GM23248 (cell line): ENCODE measurements around the gene UBQLN1. TPM values are rescaled to one million over a fixed set of nuclear protein-coding genes. Genes with fewer than 3 reads are reported as not detected.

Experiments
- DNase-seq: peaks from one replicate; pipeline ENCODE4 v3.0.0-alpha.2; 2015
- H2AFZ ChIP-seq: fragments of 200-600 bp; sonication (generic); 2 replicates; pipeline ENCODE4 v1.6.1; 2016; ENCODE audit warnings: antibody characterized with exemption
- H3F3A ChIP-seq: fragments of 200-600 bp; sonication (generic); 2 replicates; pipeline ENCODE4 v1.6.1; 2016; ENCODE audit warnings: mild to moderate bottlenecking, antibody characterized with exemption, mixed run types; ENCODE audit not compliant: insufficient read depth
- H3K27ac ChIP-seq: fragments of 200-600 bp; sonication (generic); 2 replicates; pipeline ENCODE4 v1.5.1; 2016; ENCODE audit warnings: mild to moderate bottlenecking
- H3K27me3 ChIP-seq: fragments of 200-600 bp; sonication (generic); replicated peaks from 2 replicates; pipeline ENCODE4 v1.6.1; 2016; ENCODE audit warnings: mild to moderate bottlenecking; ENCODE audit not compliant: insufficient read depth
- H3K36me3 ChIP-seq: fragments of 200-600 bp; sonication (generic); 2 replicates; pipeline ENCODE4 v1.6.1; 2016; ENCODE audit warnings: low read depth, mild to moderate bottlenecking
- H3K4me1 ChIP-seq: fragments of 200-600 bp; sonication (generic); 2 replicates; pipeline ENCODE4 v1.6.1; 2016; ENCODE audit warnings: mild to moderate bottlenecking; ENCODE audit not compliant: insufficient read depth
- H3K4me2 ChIP-seq: fragments of 200-600 bp; sonication (generic); one replicate; pipeline ENCODE4 v1.6.1; 2016; ENCODE audit warnings: mild to moderate bottlenecking; ENCODE audit not compliant: unreplicated experiment
- H3K4me3 ChIP-seq: fragments of 200-600 bp; sonication (generic); 2 replicates; pipeline ENCODE4 v1.5.1; 2016; ENCODE audit warnings: mild to moderate bottlenecking
- H3K79me2 ChIP-seq: fragments of 200-600 bp; sonication (generic); 2 replicates; pipeline ENCODE4 v1.6.1; 2016; ENCODE audit warnings: mild to moderate bottlenecking; ENCODE audit not compliant: insufficient read depth
- H3K9ac ChIP-seq: fragments of 200-600 bp; sonication (generic); 2 replicates; pipeline ENCODE4 v1.6.1; 2016; ENCODE audit warnings: mild to moderate bottlenecking
- H3K9me2 ChIP-seq: fragments of 200-600 bp; sonication (generic); 2 replicates; pipeline ENCODE4 v1.6.1; 2016; ENCODE audit warnings: mixed run types, mild to moderate bottlenecking, moderate library complexity; ENCODE audit not compliant: insufficient read depth
- H3K9me3 ChIP-seq: fragments of 200-600 bp; sonication (generic); one replicate; pipeline ENCODE4 v1.6.1; 2017; ENCODE audit warnings: low read depth
- H4K20me1 ChIP-seq: fragments of 200-600 bp; sonication (generic); 2 replicates; pipeline ENCODE4 v1.6.0; 2016; ENCODE audit not compliant: insufficient read depth
- EZH2 ChIP-seq: fragments of 200-600 bp; sonication (generic); IDR thresholded peaks from 2 replicates; pipeline ENCODE4 v1.6.1; 2018; ENCODE audit warnings: antibody characterized with exemption, mild to moderate bottlenecking; ENCODE audit not compliant: insufficient read depth, poor library complexity, severe bottlenecking
- EZH2phosphoT487 ChIP-seq: fragments of 200-600 bp; sonication (generic); IDR thresholded peaks from 2 replicates; pipeline ENCODE4 v1.6.1; 2018; ENCODE audit warnings: antibody characterized with exemption, moderate library complexity, mild to moderate bottlenecking, low read depth; ENCODE audit not compliant: insufficient read depth
- WGBS, 2 experiments: methylation state at CpG; one replicate each; pipeline ENCODE4 v1.1.6; 2015 to 2017; ENCODE audit warnings: low lambda C conversion rate in 2 of 2, low coverage in 1 of 2; ENCODE audit errors: missing lambda C conversion rate in 2 of 2; 5-methylcytosine and 5-hydroxymethylcytosine counted together
- in situ Hi-C: fragments of 300-500 bp; cut with MboI; formaldehyde crosslinking; loops from 2 replicates; pipeline ENCODE4 v1.15.0; 2020
- polyA plus RNA-seq: library from polyadenylated mRNA; unstranded; fragments of >200 nt; fragmentation: Nextera tagmentation; extraction: Ambion mirVana; gene quantifications from 2 replicates; pipeline ENCODE4 v1.2.1, GENCODE V29; 2016
- total RNA-seq: library from RNA; depleted of rRNA; stranded (reverse); fragments of >200 nt; shearing (Covaris generic); gene quantifications from 2 replicates; pipeline ENCODE4 v1.2.3, GENCODE V29; 2014

The UBQLN1 gene
- total and polyA plus RNA-seq, 2 experiments from 2014 or later, result 103 to 107 TPM

DNA sequence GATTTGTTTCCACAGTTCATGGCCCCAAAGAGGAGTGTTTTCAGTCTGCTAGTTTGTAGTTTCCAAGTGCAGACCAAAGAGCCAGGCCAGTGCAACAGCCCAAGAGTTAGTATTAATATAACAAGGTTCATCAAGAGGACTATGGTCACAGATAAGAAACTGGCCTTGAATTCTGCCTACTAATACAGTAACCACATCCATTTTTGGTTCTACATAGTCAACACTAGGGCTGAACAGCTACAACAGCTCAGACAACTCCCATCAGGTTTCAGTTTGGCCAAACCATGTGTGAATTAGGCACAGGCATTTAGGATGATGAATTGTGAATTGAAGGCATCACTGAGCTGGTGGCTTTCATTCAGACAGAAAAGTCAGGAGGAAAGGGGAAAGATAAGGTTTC is 13.8 kb upstream of the UBQLN1 start:
- Histone ChIP-seq H3F3A (no peaks in the 10 kb centered on the region), H3K4me1 (no peaks in the 10 kb centered on the region), H3K27ac (no peak overlapping the region), H3K79me2 (no peaks in the 10 kb centered on the region), H3K27me3 (0 out of 2 replicates have a peak, but pooled peaks cover 2% of the 10 kb centered on the region), H3K36me3 (no peaks in the 10 kb centered on the region), H3K9me2 (no peaks in the 10 kb centered on the region), H3K9me3 (no peaks in the 10 kb centered on the region), H3K9ac (no peak overlapping the region), H3K4me2 (no peak overlapping the region), H2AFZ (no peak overlapping the region), H4K20me1 (no peaks in the 10 kb centered on the region), H3K4me3 (no peak overlapping the region)
- TF ChIP-seq EZH2phosphoT487, result no peak
- no peak for TF ChIP-seq EZH2
- in situ Hi-C loops, result no loop called here
- DNase-seq, result no peak

DNA sequence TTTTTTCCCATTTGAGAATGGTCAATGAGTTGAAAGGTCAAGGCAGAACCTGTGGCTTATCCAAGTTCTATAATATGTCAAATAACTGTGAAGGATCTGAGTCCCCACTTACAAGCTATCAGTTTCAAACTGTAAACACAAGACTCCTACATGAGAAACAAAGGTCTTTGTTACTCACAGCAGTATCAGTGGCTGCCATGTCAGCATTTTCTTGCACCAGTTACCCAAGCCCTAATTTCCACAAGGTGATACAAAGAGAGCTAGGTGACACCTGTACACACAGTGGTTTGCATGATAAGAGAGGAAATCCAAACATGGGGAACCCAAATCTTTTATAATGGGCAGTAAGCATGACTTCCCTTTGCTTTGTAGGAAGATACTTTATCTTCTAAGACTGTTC is 8.0 kb upstream of the UBQLN1 start:
- Histone ChIP-seq H3K36me3 (no peaks in the 10 kb centered on the region), H3F3A (no peaks in the 10 kb centered on the region)
- in situ Hi-C loops, result no loop called here

DNA sequence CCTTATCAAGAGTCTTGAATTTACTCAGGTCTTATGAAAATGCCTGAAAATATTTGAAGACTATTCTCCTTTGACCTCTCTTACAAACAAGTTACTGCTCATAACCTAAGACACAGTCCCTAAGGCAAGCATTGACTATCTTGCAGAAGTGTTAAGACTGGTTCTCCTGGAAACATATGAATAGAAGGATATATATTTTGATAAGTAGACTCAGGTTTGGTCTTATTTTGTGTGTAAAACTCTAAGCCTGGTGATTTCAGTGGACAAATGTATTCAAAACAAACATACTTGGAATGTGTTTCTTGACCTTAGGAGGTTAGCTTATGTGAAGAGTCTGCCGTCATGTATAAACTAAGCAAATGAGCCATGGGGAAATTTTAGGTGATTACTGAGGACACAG is 7.5 kb upstream of the UBQLN1 start:
- H3K27ac ChIP-seq, result no peak overlapping the region
- no peaks in the 10 kb centered on the region for H3K4me1 ChIP-seq
- H3K36me3 ChIP-seq, result no peaks in the 10 kb centered on the region
- H3K79me2 ChIP-seq, result no peaks in the 10 kb centered on the region
- in situ Hi-C loops, result no loop called here
- H3K27me3 ChIP-seq, result no peaks in the 10 kb centered on the region
- no peak overlapping the region for H3K4me3 ChIP-seq
- H3K4me2 ChIP-seq, result no peak overlapping the region
- H2AFZ ChIP-seq, result no peak overlapping the region
- DNase-seq, result no peak
- H3K9ac ChIP-seq, result no peak overlapping the region
- no peaks in the 10 kb centered on the region for H3F3A ChIP-seq
- 78 to 86% methylated on average over 1 of the region's 1 CpG for WGBS, 2 experiments
- H3K9me2 ChIP-seq, result no peaks in the 10 kb centered on the region
- TF ChIP-seq EZH2 (no peak), EZH2phosphoT487 (no peak)
- H4K20me1 ChIP-seq, result no peaks in the 10 kb centered on the region
- no peaks in the 10 kb centered on the region for H3K9me3 ChIP-seq

More for the DNA sequence above, 8.0 kb upstream of the UBQLN1 start:
- Histone ChIP-seq H3K4me2 (no peak overlapping the region), H3K79me2 (no peaks in the 10 kb centered on the region), H3K9me3 (no peaks in the 10 kb centered on the region), H3K9ac (no peak overlapping the region), H2AFZ (no peak overlapping the region), H4K20me1 (no peaks in the 10 kb centered on the region), H3K9me2 (no peaks in the 10 kb centered on the region), H3K27me3 (no peaks in the 10 kb centered on the region), H3K4me1 (no peaks in the 10 kb centered on the region), H3K4me3 (no peak overlapping the region), H3K27ac (no peak overlapping the region)
- TF ChIP-seq EZH2, result no peak
- no peak for TF ChIP-seq EZH2phosphoT487
- DNase-seq, result no peak

DNA sequence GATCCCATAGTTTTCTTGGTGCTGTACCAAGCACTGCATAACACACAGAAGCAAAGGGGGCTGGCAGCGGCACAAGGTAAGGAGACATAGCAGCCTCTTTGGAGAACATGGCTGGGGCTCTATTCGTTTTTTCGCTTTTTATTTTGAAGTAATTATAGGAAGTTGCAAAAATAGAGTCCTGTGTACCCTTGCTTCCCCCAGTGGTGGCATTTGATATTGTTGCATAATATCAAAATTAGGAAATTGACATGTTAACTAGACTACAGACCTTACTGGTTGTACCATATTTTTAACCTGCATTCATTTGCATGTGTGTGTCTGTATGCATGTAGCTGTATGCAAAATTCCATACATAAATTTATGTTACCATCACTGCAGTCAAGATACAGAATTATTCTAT is 6.6 kb upstream of the UBQLN1 start:
- Histone ChIP-seq H2AFZ (no peak overlapping the region), H3K79me2 (no peaks in the 10 kb centered on the region), H3K9me2 (no peaks in the 10 kb centered on the region), H3F3A (no peaks in the 10 kb centered on the region), H3K4me2 (no peak overlapping the region), H3K9ac (no peak overlapping the region), H3K27me3 (no peaks in the 10 kb centered on the region), H4K20me1 (no peaks in the 10 kb centered on the region), H3K27ac (no peak overlapping the region), H3K9me3 (no peaks in the 10 kb centered on the region), H3K36me3 (no peaks in the 10 kb centered on the region), H3K4me3 (no peak overlapping the region), H3K4me1 (no peaks in the 10 kb centered on the region)
- TF ChIP-seq EZH2phosphoT487 (no peak), EZH2 (no peak)
- 56 to 58% methylated on average over 3 of the region's 3 CpGs for WGBS, 2 experiments
- in situ Hi-C loops, result no loop called here
- DNase-seq, result peak; percentile 21

DNA sequence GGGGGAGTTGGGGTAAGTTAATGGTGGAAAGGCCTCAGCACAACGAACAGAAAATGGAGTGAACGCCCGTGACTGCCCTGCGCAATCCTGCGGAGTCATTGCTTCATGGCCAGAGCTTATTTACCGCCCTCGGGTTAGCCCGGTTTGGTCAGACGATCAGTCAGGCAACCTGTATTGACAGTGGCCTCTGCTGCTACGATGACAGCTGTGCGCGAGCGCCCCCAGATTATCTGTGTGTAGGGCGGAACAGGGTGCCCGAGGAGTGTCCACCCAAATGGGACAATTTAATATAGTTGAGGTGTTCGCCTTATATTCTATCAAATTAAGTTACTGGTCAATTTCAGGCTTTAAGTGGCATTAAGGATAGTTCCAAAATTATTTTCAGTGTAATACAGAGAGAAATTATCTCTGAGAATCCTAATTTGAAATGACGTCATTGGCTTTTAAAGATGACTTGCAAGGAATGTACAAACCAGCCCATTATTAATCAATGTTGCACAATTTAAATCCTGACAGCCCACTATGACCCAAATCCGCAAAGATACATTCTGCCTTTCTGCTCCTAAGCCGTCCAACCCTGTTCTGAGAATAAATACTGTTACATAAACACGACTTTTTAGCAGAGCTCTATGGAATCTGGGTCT is 879 bp upstream of the UBQLN1 start:
- DNase-seq, result peak; percentile 85
- Histone ChIP-seq H3K27me3 (no peaks in the 10 kb centered on the region), H3K27ac (peak overlapping the region; percentile 97), H3K4me2 (peak overlapping the region; percentile 99), H3K4me1 (0 out of 2 replicates have a peak, but pooled peaks cover 9% of the 10 kb centered on the region), H3K36me3 (no peaks in the 10 kb centered on the region), H3F3A (0 out of 2 replicates have a peak, but pooled peaks cover 6% of the 10 kb centered on the region), H3K9ac (peak overlapping the region; percentile 99), H3K9me3 (no peaks in the 10 kb centered on the region), H4K20me1 (peaks cover 14% of the 10 kb centered on the region), H3K4me3 (peak overlapping the region; percentile 100), H2AFZ (peak overlapping the region; percentile 100), H3K79me2 (peaks cover 39% of the 10 kb centered on the region), H3K9me2 (no peaks in the 10 kb centered on the region)
- in situ Hi-C loops, result no loop called here
- TF ChIP-seq EZH2phosphoT487 (no peak), EZH2 (no peak)
- 17 to 19% methylated on average over 20 of the region's 20 CpGs for WGBS, 2 experiments
